ENCODE results near the gene WIZ.

DNA sequence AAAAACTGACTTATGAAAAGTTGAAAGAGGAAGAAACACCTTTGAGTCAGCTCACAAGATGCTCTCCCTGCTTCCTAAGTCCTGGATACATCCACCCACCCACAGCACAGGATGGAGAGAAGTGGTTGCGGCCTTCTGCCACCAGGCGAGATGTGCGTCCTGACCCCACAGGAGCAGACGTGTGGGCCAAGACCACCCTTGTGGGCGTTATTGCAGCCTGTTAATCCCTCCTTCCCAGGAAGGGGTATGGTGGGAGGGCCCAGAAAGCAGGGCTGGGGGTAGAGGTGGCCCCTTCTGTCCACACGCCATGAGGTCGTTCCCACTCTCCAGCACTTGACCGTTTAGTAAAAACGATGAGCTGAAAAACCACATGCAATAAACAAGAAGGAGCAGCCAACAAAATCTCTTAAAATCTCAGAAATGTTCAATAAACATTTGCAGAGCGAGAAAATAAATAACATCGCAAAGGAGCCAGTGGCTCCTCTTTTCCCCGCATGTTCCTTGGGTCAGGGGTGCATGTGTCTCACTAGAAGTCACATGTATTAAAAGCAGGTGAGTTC, 28.5 kb downstream of the WIZ start:
- TF ChIP-seq, protein P1, sequence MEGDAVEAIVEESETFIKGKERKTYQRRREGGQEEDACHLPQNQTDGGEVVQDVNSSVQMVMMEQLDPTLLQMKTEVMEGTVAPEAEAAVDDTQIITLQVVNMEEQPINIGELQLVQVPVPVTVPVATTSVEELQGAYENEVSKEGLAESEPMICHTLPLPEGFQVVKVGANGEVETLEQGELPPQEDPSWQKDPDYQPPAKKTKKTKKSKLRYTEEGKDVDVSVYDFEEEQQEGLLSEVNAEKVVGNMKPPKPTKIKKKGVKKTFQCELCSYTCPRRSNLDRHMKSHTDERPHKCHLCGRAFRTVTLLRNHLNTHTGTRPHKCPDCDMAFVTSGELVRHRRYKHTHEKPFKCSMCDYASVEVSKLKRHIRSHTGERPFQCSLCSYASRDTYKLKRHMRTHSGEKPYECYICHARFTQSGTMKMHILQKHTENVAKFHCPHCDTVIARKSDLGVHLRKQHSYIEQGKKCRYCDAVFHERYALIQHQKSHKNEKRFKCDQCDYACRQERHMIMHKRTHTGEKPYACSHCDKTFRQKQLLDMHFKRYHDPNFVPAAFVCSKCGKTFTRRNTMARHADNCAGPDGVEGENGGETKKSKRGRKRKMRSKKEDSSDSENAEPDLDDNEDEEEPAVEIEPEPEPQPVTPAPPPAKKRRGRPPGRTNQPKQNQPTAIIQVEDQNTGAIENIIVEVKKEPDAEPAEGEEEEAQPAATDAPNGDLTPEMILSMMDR (IDR thresholded peaks at IDR 0.05; ENCODE audit: low read depth, low read length, poor library complexity, severe bottlenecking) = no peak
- TF ChIP-seq EZH2phosphoT487 (IDR thresholded peaks at IDR 0.05; ENCODE audit: borderline replicate concordance, low read length) = no peak

All from DOHH2 (cell line).